OCI-LY3 (cell line): Measurements from ENCODE around the gene ADORA1.

ENCODE experiments used
- CTCF ChIP-seq: fragments of 200-600, 300-600 bp; sonication (generic); IDR thresholded peaks from 2 replicates; pipeline ENCODE4 v1.5.1; 2014; ENCODE audit warnings: antibody characterized with exemption, low read length, low read depth
- EZH2phosphoT487 ChIP-seq: fragments of 200-600 bp; shearing (Covaris generic); IDR thresholded peaks from 2 replicates; pipeline ENCODE4 v1.6.1; 2018; ENCODE audit warnings: antibody characterized with exemption, mixed run types, low read depth

GRCh38 chr1:203159844-203160243, 32.3 kb downstream of the ADORA1 start:
- TF ChIP-seq CTCF (no peak), EZH2phosphoT487 (no peak)
